K562 (cell line): Measurements from ENCODE around the gene ZFP36. TPM values are rescaled to one million over a fixed set of nuclear protein-coding genes. Genes with fewer than 3 reads are reported as not detected.

Experiments used
- CTCF ChIP-seq, 3 experiments: IDR thresholded peaks in 2 of 3; conservative IDR thresholded peaks in 1 of 3; 2 replicates each; pipeline ENCODE4 v1.5.1; 2011 to 2012; ENCODE audit warnings: low read length in 3 of 3, mild to moderate bottlenecking in 3 of 3, control low read depth in 2 of 3, improper control_type of control experiment in 1 of 3, inconsistent platforms in 1 of 3, low read depth in 1 of 3, mixed read lengths in 1 of 3, moderate library complexity in 1 of 3; ENCODE audit not compliant: insufficient read depth in 2 of 3
- DNMT1 ChIP-seq: fragments of 450-650 bp; IDR thresholded peaks from 2 replicates; pipeline ENCODE4 v1.6.1; 2016; ENCODE audit warnings: antibody characterized with exemption, mild to moderate bottlenecking
- NBN ChIP-seq: fragments of 450-650 bp; IDR thresholded peaks from 2 replicates; pipeline ENCODE4 v1.6.1; 2016; ENCODE audit warnings: low read depth, mild to moderate bottlenecking
- POLR2AphosphoS2 ChIP-seq: IDR thresholded peaks from 2 replicates; pipeline ENCODE4 v1.6.1; 2012; ENCODE audit warnings: low read length, improper control_type of control experiment
- TAF15 ChIP-seq: fragments of 200-400 bp; formaldehyde crosslinking; IDR thresholded peaks from 2 replicates; pipeline ENCODE4 v1.6.1; 2017; ENCODE audit warnings: mild to moderate bottlenecking, low read depth, low read length, moderate library complexity
- TCF7L2 ChIP-seq: fragments of 150-350 bp; IDR thresholded peaks from 2 replicates; pipeline ENCODE4 v1.6.1; 2016; ENCODE audit warnings: low read depth, mild to moderate bottlenecking, low read length, moderate library complexity
- TSHZ1 ChIP-seq: fragments of 250-450 bp; sonication (Bioruptor Pico); IDR thresholded peaks from 2 replicates; pipeline ENCODE4 v1.4.0; 2020; ENCODE audit warnings: mild to moderate bottlenecking, moderate library complexity
- ZNF165 ChIP-seq: fragments of 250-450 bp; sonication (Bioruptor Pico); IDR thresholded peaks from 2 replicates; pipeline ENCODE4 v1.4.0; 2020; ENCODE audit warnings: borderline replicate concordance
- ZNF778 ChIP-seq: fragments of 450-650 bp; formaldehyde crosslinking; IDR thresholded peaks from 2 replicates; pipeline ENCODE4 v1.4.0; 2020; ENCODE audit warnings: mild to moderate bottlenecking, moderate library complexity
- polyA plus RNA-seq, 8 experiments: library from polyadenylated mRNA; depleted of rRNA in 4 of 8; stranded (reverse) in 5 of 8; unstranded in 3 of 8; fragments of >200 nt; fragmentation: Nextera tagmentation in 2 of 8; fragmentation: Illumina TruSeq in 1 of 8; extraction: Ambion mirVana in 2 of 8; extraction: Trizol in 1 of 8; gene quantifications; 2 replicates each; pipeline versions ENCODE4 v1.2.1 to v1.2.3, GENCODE V29; 2011 to 2014; ENCODE audit warnings: inconsistent platforms in 1 of 8, missing spikeins in 1 of 8
- total RNA-seq, 7 experiments: library from RNA; depleted of rRNA in 6 of 7; stranded (reverse); fragments of >200 nt in 6 of 7; fragmentation: Illumina TruSeq in 2 of 7; extraction: Trizol in 2 of 7; gene quantifications; 2 replicates each; pipeline versions ENCODE4 v1.2.1 to v1.2.3, GENCODE V29; 2011 to 2021; ENCODE audit warnings: low replicate concordance in 1 of 7
- TF ChIP-seq, protein P1 (sequence below): sonication (generic); formaldehyde crosslinking; IDR thresholded peaks from 2 replicates; pipeline ENCODE4 v1.8.1; 2023; ENCODE audit warnings: missing genetic modification reagents, mild to moderate bottlenecking, borderline replicate concordance
- TF ChIP-seq, protein P2 (sequence below): fragments of 450-650 bp; IDR thresholded peaks from 2 replicates; pipeline ENCODE4 v1.6.1; 2016; ENCODE audit warnings: antibody characterized with exemption
- TF ChIP-seq, protein P3 (sequence below), 2 experiments: fragments of 450-650 bp; conservative IDR thresholded peaks; 2 replicates each; pipeline ENCODE4 v1.6.1; 2017; ENCODE audit warnings: mild to moderate bottlenecking in 2 of 2, moderate library complexity in 2 of 2

ZFP36 gene
- total and polyA plus RNA-seq, 9 of the 15 experiments (the other 6 are each of a cell fraction or from before 2014, with no cell fraction given), result 1.0 to 20.1 (median 3.5) TPM

DNA sequence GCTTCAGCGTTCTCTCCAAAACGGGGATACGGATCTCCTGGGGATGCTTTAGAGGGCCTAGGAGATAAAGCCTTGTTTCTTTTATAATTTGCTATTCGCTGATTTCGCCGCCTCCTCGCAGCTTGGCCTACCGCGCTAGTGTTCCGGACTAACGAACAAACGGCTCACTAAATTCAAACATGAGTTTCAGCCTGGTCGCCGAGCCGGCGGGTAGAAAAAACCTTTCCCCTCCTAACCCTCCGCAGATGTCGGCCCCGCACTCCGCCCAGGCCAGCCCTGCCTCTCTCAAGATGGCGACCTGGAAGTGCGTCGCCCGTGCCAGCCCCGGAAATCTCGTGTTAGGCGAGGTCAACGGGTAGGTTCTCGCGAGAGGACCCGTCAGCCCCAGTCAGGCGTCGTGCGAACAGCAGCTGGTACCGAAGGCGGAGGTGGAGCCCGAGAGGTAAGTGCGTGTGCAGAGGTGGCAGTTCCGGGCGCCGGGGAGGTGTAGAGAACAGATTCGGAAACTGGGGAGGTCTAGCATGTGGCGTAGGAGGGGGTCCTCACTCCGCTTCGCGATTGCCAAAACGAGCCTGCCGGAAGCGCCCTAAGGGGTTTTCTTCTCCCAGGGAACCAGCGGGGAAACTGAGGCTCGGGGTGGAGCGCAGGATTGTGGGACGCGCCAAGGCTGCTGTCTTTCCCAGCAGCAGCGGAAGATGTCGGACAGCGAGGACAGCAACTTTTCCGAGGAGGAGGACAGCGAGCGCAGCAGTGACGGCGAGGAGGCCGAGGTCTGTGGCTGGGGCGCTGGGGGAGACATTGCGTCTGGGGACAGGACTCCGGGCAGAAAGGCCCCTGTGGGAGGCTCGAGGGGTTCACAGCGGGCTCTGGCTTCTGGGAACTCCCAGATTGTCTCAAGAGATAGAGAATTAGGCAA is 38.8 kb downstream of the ZFP36 start, which contains the start of gene SUPT5H (continued):
- TF ChIP-seq, protein P1, sequence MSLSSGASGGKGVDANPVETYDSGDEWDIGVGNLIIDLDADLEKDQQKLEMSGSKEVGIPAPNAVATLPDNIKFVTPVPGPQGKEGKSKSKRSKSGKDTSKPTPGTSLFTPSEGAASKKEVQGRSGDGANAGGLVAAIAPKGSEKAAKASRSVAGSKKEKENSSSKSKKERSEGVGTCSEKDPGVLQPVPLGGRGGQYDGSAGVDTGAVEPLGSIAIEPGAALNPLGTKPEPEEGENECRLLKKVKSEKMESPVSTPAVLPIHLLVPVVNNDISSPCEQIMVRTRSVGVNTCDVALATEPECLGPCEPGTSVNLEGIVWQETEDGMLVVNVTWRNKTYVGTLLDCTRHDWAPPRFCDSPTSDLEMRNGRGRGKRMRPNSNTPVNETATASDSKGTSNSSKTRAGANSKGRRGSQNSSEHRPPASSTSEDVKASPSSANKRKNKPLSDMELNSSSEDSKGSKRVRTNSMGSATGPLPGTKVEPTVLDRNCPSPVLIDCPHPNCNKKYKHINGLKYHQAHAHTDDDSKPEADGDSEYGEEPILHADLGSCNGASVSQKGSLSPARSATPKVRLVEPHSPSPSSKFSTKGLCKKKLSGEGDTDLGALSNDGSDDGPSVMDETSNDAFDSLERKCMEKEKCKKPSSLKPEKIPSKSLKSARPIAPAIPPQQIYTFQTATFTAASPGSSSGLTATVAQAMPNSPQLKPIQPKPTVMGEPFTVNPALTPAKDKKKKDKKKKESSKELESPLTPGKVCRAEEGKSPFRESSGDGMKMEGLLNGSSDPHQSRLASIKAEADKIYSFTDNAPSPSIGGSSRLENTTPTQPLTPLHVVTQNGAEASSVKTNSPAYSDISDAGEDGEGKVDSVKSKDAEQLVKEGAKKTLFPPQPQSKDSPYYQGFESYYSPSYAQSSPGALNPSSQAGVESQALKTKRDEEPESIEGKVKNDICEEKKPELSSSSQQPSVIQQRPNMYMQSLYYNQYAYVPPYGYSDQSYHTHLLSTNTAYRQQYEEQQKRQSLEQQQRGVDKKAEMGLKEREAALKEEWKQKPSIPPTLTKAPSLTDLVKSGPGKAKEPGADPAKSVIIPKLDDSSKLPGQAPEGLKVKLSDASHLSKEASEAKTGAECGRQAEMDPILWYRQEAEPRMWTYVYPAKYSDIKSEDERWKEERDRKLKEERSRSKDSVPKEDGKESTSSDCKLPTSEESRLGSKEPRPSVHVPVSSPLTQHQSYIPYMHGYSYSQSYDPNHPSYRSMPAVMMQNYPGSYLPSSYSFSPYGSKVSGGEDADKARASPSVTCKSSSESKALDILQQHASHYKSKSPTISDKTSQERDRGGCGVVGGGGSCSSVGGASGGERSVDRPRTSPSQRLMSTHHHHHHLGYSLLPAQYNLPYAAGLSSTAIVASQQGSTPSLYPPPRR (CRISPR knock-in tag), result no peak
- no peak for TF ChIP-seq TCF7L2
- no peak for TF ChIP-seq TAF15
- no peak for TF ChIP-seq NBN
- TF ChIP-seq, protein P2, sequence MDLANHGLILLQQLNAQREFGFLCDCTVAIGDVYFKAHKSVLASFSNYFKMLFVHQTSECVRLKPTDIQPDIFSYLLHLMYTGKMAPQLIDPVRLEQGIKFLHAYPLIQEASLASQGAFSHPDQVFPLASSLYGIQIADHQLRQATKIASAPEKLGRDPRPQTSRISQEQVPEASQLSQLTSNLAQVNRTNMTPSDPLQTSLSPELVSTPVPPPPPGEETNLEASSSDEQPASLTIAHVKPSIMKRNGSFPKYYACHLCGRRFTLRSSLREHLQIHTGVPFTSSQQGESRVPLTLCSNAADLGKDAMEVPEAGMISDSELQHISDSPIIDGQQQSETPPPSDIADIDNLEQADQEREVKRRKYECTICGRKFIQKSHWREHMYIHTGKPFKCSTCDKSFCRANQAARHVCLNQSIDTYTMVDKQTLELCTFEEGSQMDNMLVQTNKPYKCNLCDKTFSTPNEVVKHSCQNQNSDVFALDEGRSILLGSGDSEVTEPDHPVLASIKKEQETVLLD, result 0 out of 2 replicates have a peak, but pooled peaks have one; percentile 47
- TF ChIP-seq ZNF165 (CRISPR knock-in tag), result no peak
- peak in 1 of 3 experiments; percentile 28; a peak in 1 of 6 replicates for TF ChIP-seq CTCF (IDR thresholded peaks at IDR 0.05 in 2 of 3, conservative IDR thresholded peaks at IDR 0.05 in 1 of 3; ENCODE audit: insufficient read depth in 2 of 3, low read depth in 1 of 3, low read length in 3 of 3)
- no peak for TF ChIP-seq DNMT1
- no peak for TF ChIP-seq ZNF778 (CRISPR knock-in tag)
- no peak for TF ChIP-seq TSHZ1
- TF ChIP-seq POLR2AphosphoS2, result peak; percentile 56; the same call in 1 of the 2 replicates
- TF ChIP-seq, protein P3, sequence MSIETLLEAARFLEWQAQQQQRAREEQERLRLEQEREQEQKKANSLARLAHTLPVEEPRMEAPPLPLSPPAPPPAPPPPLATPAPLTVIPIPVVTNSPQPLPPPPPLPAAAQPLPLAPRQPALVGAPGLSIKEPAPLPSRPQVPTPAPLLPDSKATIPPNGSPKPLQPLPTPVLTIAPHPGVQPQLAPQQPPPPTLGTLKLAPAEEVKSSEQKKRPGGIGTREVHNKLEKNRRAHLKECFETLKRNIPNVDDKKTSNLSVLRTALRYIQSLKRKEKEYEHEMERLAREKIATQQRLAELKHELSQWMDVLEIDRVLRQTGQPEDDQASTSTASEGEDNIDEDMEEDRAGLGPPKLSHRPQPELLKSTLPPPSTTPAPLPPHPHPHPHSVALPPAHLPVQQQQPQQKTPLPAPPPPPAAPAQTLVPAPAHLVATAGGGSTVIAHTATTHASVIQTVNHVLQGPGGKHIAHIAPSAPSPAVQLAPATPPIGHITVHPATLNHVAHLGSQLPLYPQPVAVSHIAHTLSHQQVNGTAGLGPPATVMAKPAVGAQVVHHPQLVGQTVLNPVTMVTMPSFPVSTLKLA (conservative IDR thresholded peaks at IDR 0.05), result peak; percentile 85 to 91
